Measurements from ENCODE around the gene C13orf42. TPM values are rescaled to one million over a fixed set of nuclear protein-coding genes. Genes with fewer than 3 reads are reported as not detected.

Gene C13orf42
- total and polyA plus RNA-seq, 2 experiments from 2014 or later: 9.4 to 96.5 TPM

- H4K20me1 ChIP-seq (replicated peaks; ENCODE audit: insufficient read depth): no peaks in the 10 kb centered on the region
- Mint-ChIP-seq H3K27me3 (ENCODE audit: insufficient read depth, low read depth, poor library complexity) (no peaks in the 10 kb centered on the region), H3K9me3 (no peaks in the 10 kb centered on the region), H3K4me1 (no peaks in the 10 kb centered on the region), H3K36me3 (ENCODE audit: low read depth) (no peaks in the 10 kb centered on the region), H3K27ac (no peak overlapping the region), H3K4me3 (no peak overlapping the region)
- no peaks in the 10 kb centered on the region for H3K79me2 ChIP-seq (replicated peaks; ENCODE audit: insufficient read depth)
- TF ChIP-seq ZNF114 (CRISPR knock-in tag; IDR thresholded peaks at IDR 0.05): no peak
- no peaks in the 10 kb centered on the region; the same call in none of the 2 replicates for H3K9me2 ChIP-seq (ENCODE audit: insufficient read depth)
- no peaks in the 10 kb centered on the region for H3K4me1 ChIP-seq (ENCODE audit: insufficient read depth)
- no peak overlapping the region for H3K4me2 ChIP-seq
- no peaks in the 10 kb centered on the region for H3K27me3 ChIP-seq (ENCODE audit: insufficient read depth)
- no peak for ATAC-seq
- no peak overlapping the region for H3K4me3 ChIP-seq
- H3K36me3 ChIP-seq (ENCODE audit: insufficient read depth): no peaks in the 10 kb centered on the region
- H3F3A ChIP-seq (replicated peaks; ENCODE audit: low read depth): no peaks in the 10 kb centered on the region
- H3K27ac ChIP-seq (ENCODE audit: low read depth): no peak overlapping the region
- no peak overlapping the region for H2AFZ ChIP-seq
- DNase-seq (ENCODE audit: low spot score): no peak
Observed at GRCh38 chr13:51048166-51048461, 63.0 kb downstream of the C13orf42 start.

DNA sequence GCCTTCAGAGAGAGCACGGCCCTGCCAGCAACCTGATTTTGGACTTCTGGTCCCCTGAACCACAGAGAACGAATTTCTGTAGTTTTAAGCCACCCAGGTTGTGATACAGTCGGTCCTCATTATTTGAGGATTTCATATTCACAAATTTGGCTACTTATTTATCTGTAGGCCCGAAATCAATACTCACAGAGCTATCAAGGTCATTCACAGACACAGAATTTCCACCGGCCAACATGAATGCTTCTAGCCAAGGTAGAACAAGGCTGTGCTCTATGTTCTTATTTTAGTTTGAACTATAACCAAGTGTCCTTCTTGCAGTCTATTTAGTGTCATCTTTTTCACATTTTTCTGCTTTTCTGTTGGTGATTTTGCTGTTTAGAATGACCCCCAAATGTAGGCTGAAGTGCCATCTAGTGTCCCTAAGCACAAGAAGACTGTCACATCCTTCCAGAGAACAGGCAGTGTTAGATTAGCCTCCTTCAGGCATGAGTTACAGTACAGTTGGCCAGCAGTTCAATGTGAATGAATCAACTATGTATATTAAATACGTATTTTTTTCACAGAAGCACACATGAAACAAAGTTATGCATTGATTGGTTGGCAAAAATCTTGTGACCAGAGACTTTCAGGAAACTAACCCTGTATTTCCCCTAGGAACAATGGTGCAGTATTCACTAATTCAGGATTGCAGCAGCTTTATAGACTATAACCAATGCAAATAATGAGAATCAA lies 63.5 kb downstream of the C13orf42 start:
- H4K20me1 ChIP-seq (replicated peaks; ENCODE audit: insufficient read depth): no peaks in the 10 kb centered on the region
- H3K27me3 Mint-ChIP-seq (ENCODE audit: insufficient read depth, low read depth, poor library complexity): no peaks in the 10 kb centered on the region
- H3K27ac ChIP-seq (ENCODE audit: low read depth): no peak overlapping the region
- no peak overlapping the region for H3K4me3 Mint-ChIP-seq
- H3K27ac Mint-ChIP-seq: no peak overlapping the region
- no peaks in the 10 kb centered on the region for H3K36me3 ChIP-seq (ENCODE audit: insufficient read depth)
- H3F3A ChIP-seq (replicated peaks; ENCODE audit: low read depth): no peaks in the 10 kb centered on the region
- no peak for TF ChIP-seq ZNF114 (CRISPR knock-in tag; IDR thresholded peaks at IDR 0.05)
- TF ChIP-seq, protein P1, sequence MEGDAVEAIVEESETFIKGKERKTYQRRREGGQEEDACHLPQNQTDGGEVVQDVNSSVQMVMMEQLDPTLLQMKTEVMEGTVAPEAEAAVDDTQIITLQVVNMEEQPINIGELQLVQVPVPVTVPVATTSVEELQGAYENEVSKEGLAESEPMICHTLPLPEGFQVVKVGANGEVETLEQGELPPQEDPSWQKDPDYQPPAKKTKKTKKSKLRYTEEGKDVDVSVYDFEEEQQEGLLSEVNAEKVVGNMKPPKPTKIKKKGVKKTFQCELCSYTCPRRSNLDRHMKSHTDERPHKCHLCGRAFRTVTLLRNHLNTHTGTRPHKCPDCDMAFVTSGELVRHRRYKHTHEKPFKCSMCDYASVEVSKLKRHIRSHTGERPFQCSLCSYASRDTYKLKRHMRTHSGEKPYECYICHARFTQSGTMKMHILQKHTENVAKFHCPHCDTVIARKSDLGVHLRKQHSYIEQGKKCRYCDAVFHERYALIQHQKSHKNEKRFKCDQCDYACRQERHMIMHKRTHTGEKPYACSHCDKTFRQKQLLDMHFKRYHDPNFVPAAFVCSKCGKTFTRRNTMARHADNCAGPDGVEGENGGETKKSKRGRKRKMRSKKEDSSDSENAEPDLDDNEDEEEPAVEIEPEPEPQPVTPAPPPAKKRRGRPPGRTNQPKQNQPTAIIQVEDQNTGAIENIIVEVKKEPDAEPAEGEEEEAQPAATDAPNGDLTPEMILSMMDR (conservative IDR thresholded peaks at IDR 0.05; ENCODE audit: low read depth in 2 of 2): peak; percentile 22 to 58; a peak in 2 of 4 replicates
- no peaks in the 10 kb centered on the region for H3K79me2 ChIP-seq (replicated peaks; ENCODE audit: insufficient read depth)
- H2AFZ ChIP-seq: no peak overlapping the region
- H3K4me3 ChIP-seq: no peak overlapping the region
- H3K9me3 Mint-ChIP-seq: no peaks in the 10 kb centered on the region
- no peaks in the 10 kb centered on the region for H3K27me3 ChIP-seq (ENCODE audit: insufficient read depth)
- no peaks in the 10 kb centered on the region for H3K4me1 ChIP-seq (ENCODE audit: insufficient read depth)
- H3K4me2 ChIP-seq: no peak overlapping the region
- DNase-seq (ENCODE audit: low spot score) (no peak), ATAC-seq (no peak)
- no peaks in the 10 kb centered on the region; the same call in none of the 2 replicates for H3K9me2 ChIP-seq (ENCODE audit: insufficient read depth)
- H3K36me3 Mint-ChIP-seq (ENCODE audit: low read depth): no peaks in the 10 kb centered on the region
- no peaks in the 10 kb centered on the region for H3K4me1 Mint-ChIP-seq

DNA sequence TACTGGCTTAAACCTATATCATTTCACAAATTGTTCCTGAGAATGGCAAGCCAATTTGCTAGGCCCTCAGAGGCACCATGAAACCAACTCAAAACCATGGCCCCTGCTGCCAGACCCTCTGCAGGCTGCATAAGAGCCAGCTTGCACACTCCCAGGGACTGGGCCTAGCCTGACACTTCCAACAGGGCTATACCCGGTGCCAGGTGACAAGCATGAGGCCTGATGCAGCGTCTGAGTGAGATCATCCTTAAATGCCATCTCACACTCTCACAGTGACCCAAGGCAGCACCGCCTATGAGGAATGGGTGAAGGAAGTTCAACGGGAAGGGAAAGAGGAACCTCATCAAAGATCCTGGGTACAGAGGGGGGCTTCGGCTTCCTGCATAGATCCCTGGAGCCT lies 65.6 kb downstream of the C13orf42 start:
- H3K4me3 ChIP-seq: no peak overlapping the region
- H2AFZ ChIP-seq: 0 out of 2 replicates have a peak overlapping the region, but pooled peaks have one; percentile 70
- no peaks in the 10 kb centered on the region for H3K79me2 ChIP-seq (replicated peaks; ENCODE audit: insufficient read depth)
- no peaks in the 10 kb centered on the region for H3K4me1 ChIP-seq (ENCODE audit: insufficient read depth)
- no peak overlapping the region for H3K27ac ChIP-seq (ENCODE audit: low read depth)
- DNase-seq (ENCODE audit: low spot score) (no peak), ATAC-seq (no peak)
- H3F3A ChIP-seq (replicated peaks; ENCODE audit: low read depth): no peaks in the 10 kb centered on the region
- Mint-ChIP-seq H3K4me1 (no peaks in the 10 kb centered on the region), H3K4me3 (no peak overlapping the region), H3K27me3 (ENCODE audit: insufficient read depth, low read depth, poor library complexity) (peaks cover 2% of the 10 kb centered on the region), H3K27ac (no peak overlapping the region), H3K9me3 (no peaks in the 10 kb centered on the region), H3K36me3 (ENCODE audit: low read depth) (no peaks in the 10 kb centered on the region)
- no peaks in the 10 kb centered on the region for H3K36me3 ChIP-seq (ENCODE audit: insufficient read depth)
- no peaks in the 10 kb centered on the region for H4K20me1 ChIP-seq (replicated peaks; ENCODE audit: insufficient read depth)
- no peak overlapping the region for H3K4me2 ChIP-seq
- H3K27me3 ChIP-seq (ENCODE audit: insufficient read depth): no peaks in the 10 kb centered on the region
- no peaks in the 10 kb centered on the region; the same call in none of the 2 replicates for H3K9me2 ChIP-seq (ENCODE audit: insufficient read depth)
- TF ChIP-seq, protein P1 (conservative IDR thresholded peaks at IDR 0.05; ENCODE audit: low read depth in 2 of 2): no peak
- TF ChIP-seq, protein P2, sequence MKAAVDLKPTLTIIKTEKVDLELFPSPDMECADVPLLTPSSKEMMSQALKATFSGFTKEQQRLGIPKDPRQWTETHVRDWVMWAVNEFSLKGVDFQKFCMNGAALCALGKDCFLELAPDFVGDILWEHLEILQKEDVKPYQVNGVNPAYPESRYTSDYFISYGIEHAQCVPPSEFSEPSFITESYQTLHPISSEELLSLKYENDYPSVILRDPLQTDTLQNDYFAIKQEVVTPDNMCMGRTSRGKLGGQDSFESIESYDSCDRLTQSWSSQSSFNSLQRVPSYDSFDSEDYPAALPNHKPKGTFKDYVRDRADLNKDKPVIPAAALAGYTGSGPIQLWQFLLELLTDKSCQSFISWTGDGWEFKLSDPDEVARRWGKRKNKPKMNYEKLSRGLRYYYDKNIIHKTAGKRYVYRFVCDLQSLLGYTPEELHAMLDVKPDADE (IDR thresholded peaks at IDR 0.05): no peak
- no peak for TF ChIP-seq POLR2AphosphoS5 (IDR thresholded peaks at IDR 0.05; ENCODE audit: low read depth)
- TF ChIP-seq CREB1 (CRISPR knock-in tag; IDR thresholded peaks at IDR 0.05; ENCODE audit: low read depth): no peak
- TF ChIP-seq STAT1 (IDR thresholded peaks at IDR 0.05; ENCODE audit: unreplicated experiment): no peak
- no peak for TF ChIP-seq EZH2phosphoT487 (IDR thresholded peaks at IDR 0.05; ENCODE audit: unreplicated experiment)
- no peak for TF ChIP-seq ZNF114 (CRISPR knock-in tag; IDR thresholded peaks at IDR 0.05)
- TF ChIP-seq JUNB (IDR thresholded peaks at IDR 0.05; ENCODE audit: unreplicated experiment): no peak
- TF ChIP-seq NANOG (IDR thresholded peaks at IDR 0.05; ENCODE audit: borderline replicate concordance): no peak
- TF ChIP-seq REST (IDR thresholded peaks at IDR 0.05; ENCODE audit: unreplicated experiment): no peak

Data from GM23338 (cell line).